Hepatocyte (in vitro differentiated cells): ENCODE data around the gene MXD3. TPM values are rescaled to one million over a fixed set of nuclear protein-coding genes. Genes with fewer than 3 reads are reported as not detected.

ENCODE experiments used
- DNase-seq: peaks from one replicate; pipeline ENCODE4 v3.0.0-alpha.2; 2016; ENCODE audit warnings: low spot score
- H2AFZ ChIP-seq: fragments of 200-600 bp; sonication (generic); 2 replicates; pipeline ENCODE4 v1.6.0; 2016; ENCODE audit warnings: antibody characterized with exemption, mild to moderate bottlenecking
- H3K27ac ChIP-seq: fragments of 200-600 bp; sonication (generic); 2 replicates; pipeline ENCODE4 v1.5.1; 2016; ENCODE audit warnings: mild to moderate bottlenecking
- H3K27me3 ChIP-seq: fragments of 200-600 bp; sonication (generic); 2 replicates; pipeline ENCODE4 v1.6.1; 2016
- H3K36me3 ChIP-seq: fragments of 200-600 bp; sonication (generic); replicated peaks from 2 replicates; pipeline ENCODE4 v1.5.1; 2016; ENCODE audit warnings: low read depth; ENCODE audit not compliant: insufficient read depth
- H3K4me1 ChIP-seq: fragments of 200-600 bp; sonication (generic); 2 replicates; pipeline ENCODE4 v1.5.1; 2016; ENCODE audit warnings: mild to moderate bottlenecking, moderate library complexity; ENCODE audit not compliant: insufficient read depth
- H3K4me2 ChIP-seq: fragments of 200-600 bp; sonication (generic); 2 replicates; pipeline ENCODE4 v1.6.0; 2016
- H3K4me3 ChIP-seq: fragments of 200-600 bp; sonication (generic); 2 replicates; pipeline ENCODE4 v1.5.1; 2016; ENCODE audit warnings: mild to moderate bottlenecking
- H3K79me2 ChIP-seq: fragments of 200-600 bp; sonication (generic); 2 replicates; pipeline ENCODE4 v1.6.0; 2017; ENCODE audit warnings: mild to moderate bottlenecking
- H3K9me2 ChIP-seq: fragments of 200-600 bp; sonication (generic); replicated peaks from 2 replicates; pipeline ENCODE4 v1.6.0; 2017; ENCODE audit warnings: mild to moderate bottlenecking; ENCODE audit not compliant: insufficient read depth
- H3K9me3 ChIP-seq: fragments of 200-600 bp; sonication (generic); 2 replicates; pipeline ENCODE4 v1.5.1; 2016; ENCODE audit warnings: low read depth, mild to moderate bottlenecking
- H4K20me1 ChIP-seq: fragments of 200-600 bp; sonication (generic); 2 replicates; pipeline ENCODE4 v1.6.0; 2016; ENCODE audit warnings: mild to moderate bottlenecking; ENCODE audit not compliant: insufficient read depth, poor library complexity, severe bottlenecking
- EZH2 ChIP-seq: fragments of 200-600 bp; sonication (generic); IDR thresholded peaks from 2 replicates; pipeline ENCODE4 v1.6.1; 2016; ENCODE audit warnings: antibody characterized with exemption, mild to moderate bottlenecking, borderline replicate concordance
- EZH2phosphoT487 ChIP-seq: fragments of 200-600 bp; sonication (generic); IDR thresholded peaks from one replicate; pipeline ENCODE4 v1.6.1; 2018; ENCODE audit warnings: antibody characterized with exemption, mild to moderate bottlenecking, low read depth, moderate library complexity; ENCODE audit not compliant: unreplicated experiment, severe bottlenecking
- WGBS: methylation state at CpG from one replicate; pipeline ENCODE4 v1.1.6; 2016; ENCODE audit warnings: low lambda C conversion rate; ENCODE audit errors: missing lambda C conversion rate; 5-methylcytosine and 5-hydroxymethylcytosine counted together
- polyA plus RNA-seq: library from polyadenylated mRNA; unstranded; fragments of >200 nt; fragmentation: Nextera tagmentation; extraction: Ambion mirVana; gene quantifications from 2 replicates; pipeline ENCODE4 v1.2.1, GENCODE V29; 2016
- total RNA-seq: library from RNA; depleted of rRNA; stranded (reverse); fragments of >200 nt; gene quantifications from 2 replicates; pipeline ENCODE4 v1.2.3, GENCODE V29; 2014
- TF ChIP-seq, protein P1 (sequence below): fragments of 200-600 bp; sonication (generic); IDR thresholded peaks from 2 replicates; pipeline ENCODE4 v1.5.1; 2016; ENCODE audit warnings: antibody characterized with exemption, mild to moderate bottlenecking; ENCODE audit not compliant: poor library complexity

Gene MXD3
- total and polyA plus RNA-seq, 2 experiments from 2014 or later = 11.9 to 22.3 TPM

DNA sequence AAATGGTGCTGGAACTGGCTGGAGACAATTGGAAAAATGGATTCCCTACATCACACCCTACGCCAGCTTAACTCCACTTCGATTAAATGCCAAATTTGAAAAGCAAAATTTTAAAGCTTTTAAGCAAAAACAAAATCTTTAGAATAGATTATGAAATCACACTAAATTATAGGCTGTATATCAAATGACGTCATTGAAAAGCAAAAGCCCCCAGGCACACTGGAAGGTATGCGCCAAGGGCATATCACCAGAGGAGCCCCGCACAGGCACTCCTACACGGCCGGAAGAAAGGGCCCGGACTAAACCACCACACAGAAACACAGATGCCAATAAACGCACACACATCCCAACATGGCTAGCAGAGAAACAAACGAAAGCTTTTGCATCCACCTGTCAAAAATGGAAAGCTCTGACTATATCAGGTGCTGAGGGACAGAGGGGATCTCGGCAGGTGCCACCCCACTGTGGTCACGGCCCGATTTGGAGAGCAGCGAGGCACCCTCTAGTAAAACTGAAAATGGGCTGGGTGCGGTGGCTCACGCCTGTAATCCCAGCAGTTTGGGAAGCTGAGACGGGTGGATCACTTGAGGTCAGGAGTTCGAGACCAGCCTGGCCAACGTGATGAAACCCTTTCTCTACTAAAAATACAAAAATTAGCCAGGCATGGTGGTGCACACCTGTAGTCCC is 17.0 kb upstream of the MXD3 start:
- H3K36me3 ChIP-seq = no peaks in the 10 kb centered on the region
- H3K4me1 ChIP-seq = peaks cover 20% of the 10 kb centered on the region
- no peaks in the 10 kb centered on the region for H3K27me3 ChIP-seq
- peak overlapping the region; percentile 85 for H3K27ac ChIP-seq
- H3K9me3 ChIP-seq = no peaks in the 10 kb centered on the region
- H3K79me2 ChIP-seq = no peaks in the 10 kb centered on the region
- TF ChIP-seq EZH2 = no peak
- TF ChIP-seq, protein P1, sequence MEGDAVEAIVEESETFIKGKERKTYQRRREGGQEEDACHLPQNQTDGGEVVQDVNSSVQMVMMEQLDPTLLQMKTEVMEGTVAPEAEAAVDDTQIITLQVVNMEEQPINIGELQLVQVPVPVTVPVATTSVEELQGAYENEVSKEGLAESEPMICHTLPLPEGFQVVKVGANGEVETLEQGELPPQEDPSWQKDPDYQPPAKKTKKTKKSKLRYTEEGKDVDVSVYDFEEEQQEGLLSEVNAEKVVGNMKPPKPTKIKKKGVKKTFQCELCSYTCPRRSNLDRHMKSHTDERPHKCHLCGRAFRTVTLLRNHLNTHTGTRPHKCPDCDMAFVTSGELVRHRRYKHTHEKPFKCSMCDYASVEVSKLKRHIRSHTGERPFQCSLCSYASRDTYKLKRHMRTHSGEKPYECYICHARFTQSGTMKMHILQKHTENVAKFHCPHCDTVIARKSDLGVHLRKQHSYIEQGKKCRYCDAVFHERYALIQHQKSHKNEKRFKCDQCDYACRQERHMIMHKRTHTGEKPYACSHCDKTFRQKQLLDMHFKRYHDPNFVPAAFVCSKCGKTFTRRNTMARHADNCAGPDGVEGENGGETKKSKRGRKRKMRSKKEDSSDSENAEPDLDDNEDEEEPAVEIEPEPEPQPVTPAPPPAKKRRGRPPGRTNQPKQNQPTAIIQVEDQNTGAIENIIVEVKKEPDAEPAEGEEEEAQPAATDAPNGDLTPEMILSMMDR = no peak
- TF ChIP-seq EZH2phosphoT487 = no peak
- H2AFZ ChIP-seq = no peak overlapping the region
- no peak overlapping the region for H3K4me2 ChIP-seq
- no peak overlapping the region for H3K4me3 ChIP-seq
- WGBS = 95% methylated on average over 19 of the region's 19 CpGs
- H4K20me1 ChIP-seq = no peaks in the 10 kb centered on the region
- no peaks in the 10 kb centered on the region for H3K9me2 ChIP-seq
- no peak for DNase-seq

DNA sequence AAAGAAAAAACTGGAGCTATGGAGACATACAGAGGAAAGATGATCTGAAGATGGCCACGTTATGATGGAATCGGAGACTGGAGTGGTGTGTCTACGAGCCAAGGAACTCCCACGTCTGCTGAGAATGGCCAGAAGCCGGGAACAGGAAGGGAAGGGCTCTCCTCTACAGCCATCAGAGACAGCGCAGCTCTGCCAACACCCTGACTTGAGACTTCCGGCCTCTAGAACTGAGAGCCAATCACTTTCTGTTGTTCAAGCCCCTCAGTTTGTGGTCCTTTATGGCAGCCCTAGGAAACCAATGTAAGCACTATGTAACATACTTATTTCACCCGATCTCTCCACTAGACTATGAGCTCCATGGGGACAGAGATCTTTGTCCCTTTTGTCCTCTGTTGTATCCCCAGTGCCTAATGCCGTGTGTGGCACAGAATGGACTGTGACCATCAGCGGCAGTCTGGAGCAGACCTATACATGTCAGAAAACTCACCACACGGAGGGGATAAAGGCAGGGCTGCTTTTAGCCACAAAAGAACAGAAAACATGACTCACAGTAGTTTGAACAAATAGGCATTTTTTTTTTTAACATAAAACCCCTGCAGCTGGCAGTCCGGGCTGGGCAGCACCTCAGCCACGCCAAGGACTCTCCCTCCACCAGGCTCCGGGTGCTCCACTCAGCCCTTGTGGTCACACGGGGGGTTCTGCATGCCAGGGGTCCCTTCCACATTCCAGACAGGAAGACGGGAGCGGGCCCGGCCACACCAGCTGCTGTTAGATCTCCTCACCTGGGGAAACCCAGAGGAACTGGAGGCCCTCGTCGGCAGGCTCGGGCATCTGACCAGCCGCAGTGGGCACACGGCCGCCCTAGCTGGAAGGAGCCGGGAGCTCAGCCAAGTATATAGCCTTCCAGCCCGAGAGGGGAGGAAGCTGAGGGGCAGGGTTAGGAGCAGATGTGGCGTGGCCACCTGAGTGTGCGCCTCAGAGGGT is 16.1 kb upstream of the MXD3 start:
- TF ChIP-seq EZH2 = no peak
- TF ChIP-seq, protein P1 = no peak
- TF ChIP-seq EZH2phosphoT487 = no peak
- Histone ChIP-seq H3K36me3 (no peaks in the 10 kb centered on the region), H3K9me3 (no peaks in the 10 kb centered on the region), H3K4me1 (peaks cover 20% of the 10 kb centered on the region), H2AFZ (no peak overlapping the region), H3K27me3 (no peaks in the 10 kb centered on the region), H3K27ac (peak overlapping the region; percentile 85), H3K4me3 (no peak overlapping the region), H3K79me2 (peaks cover 3% of the 10 kb centered on the region), H3K4me2 (peak overlapping the region; percentile 3), H3K9me2 (no peaks in the 10 kb centered on the region), H4K20me1 (no peaks in the 10 kb centered on the region)
- WGBS = 83% methylated on average over 28 of the region's 28 CpGs
- DNase-seq = no peak

DNA sequence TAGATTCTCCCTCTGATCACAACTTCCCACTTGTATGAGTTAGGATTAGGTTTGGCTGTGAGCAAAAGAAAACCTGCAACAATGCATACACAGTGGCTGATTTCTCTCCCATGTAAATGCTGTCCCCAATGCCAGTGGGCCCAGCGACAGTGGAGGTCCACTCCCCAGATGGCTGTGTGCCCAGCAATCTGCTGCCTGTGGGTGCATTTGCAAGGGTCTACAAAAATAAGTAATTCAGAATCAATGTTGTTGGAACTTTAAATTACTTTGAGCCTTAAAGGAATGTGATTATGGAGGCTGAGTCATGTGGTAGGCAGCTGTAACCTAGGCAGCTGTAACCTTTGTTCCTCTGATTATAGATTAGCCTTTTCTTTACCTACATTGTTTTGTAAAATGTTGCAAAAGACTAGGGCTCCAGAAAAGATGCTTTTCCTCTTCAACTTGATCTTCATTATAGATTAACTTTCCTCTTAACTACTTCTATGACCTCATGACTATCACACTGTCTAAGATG is 14.2 kb upstream of the MXD3 start:
- WGBS = 62% methylated on average over 1 of the region's 1 CpG
- no peaks in the 10 kb centered on the region for H3K9me3 ChIP-seq
- peaks cover 9% of the 10 kb centered on the region for H3K79me2 ChIP-seq
- peak overlapping the region; percentile 62 for H3K4me2 ChIP-seq
- no peak for TF ChIP-seq EZH2phosphoT487
- TF ChIP-seq EZH2 = no peak
- TF ChIP-seq, protein P1 = no peak
- H2AFZ ChIP-seq = no peak overlapping the region
- H3K4me1 ChIP-seq = peaks cover 20% of the 10 kb centered on the region
- no peak overlapping the region for H3K4me3 ChIP-seq
- H3K36me3 ChIP-seq = no peaks in the 10 kb centered on the region
- H3K9me2 ChIP-seq = no peaks in the 10 kb centered on the region
- H4K20me1 ChIP-seq = no peaks in the 10 kb centered on the region
- DNase-seq = no peak
- no peaks in the 10 kb centered on the region for H3K27me3 ChIP-seq
- H3K27ac ChIP-seq = peak overlapping the region; percentile 85
